HepG2 (cell line): ENCODE data around the gene TYROBP. TPM values are rescaled to one million over a fixed set of nuclear protein-coding genes. Genes with fewer than 3 reads are reported as not detected.

Experiments used
- ATAC-seq: fragments of 200-7000 bp; cut with Tn5 transposase; 3 replicates; pipeline ENCODE4 v1.9.1; 2020; ENCODE audit warnings: mild to moderate bottlenecking, moderate library complexity
- BruUV-seq: library from RNA; stranded (reverse); fragments of 400-500 nt; replicated peaks from 2 replicates; lab custom pipeline; 2021; lab: Mats Ljungman, UMichigan
- CTCF ChIA-PET: fragments of 300-600 bp; formaldehyde crosslinking; extraction: SDS; loops from one replicate; lab custom pipeline; 2021; ENCODE audit warnings: low total read pairs, inconsistent platforms, low intra/inter-chr PET ratio; lab: Yijun Ruan, JAX
- POLR2A ChIA-PET: fragments of 350-600 bp; sonication (Branson Sonifier 250); formaldehyde crosslinking; loops from one replicate; lab custom pipeline; 2020; ENCODE audit warnings: antibody characterized with exemption, inconsistent platforms; lab: Yijun Ruan, JAX
- DNase-seq: peaks from one replicate; pipeline ENCODE4 v3.0.0-alpha.2; 2015; ENCODE audit warnings: low spot score
- FAIRE-seq: peaks from 3 replicates; lab custom pipeline; 2011; peaks lifted over from hg19 to GRCh38; lab: Jason Lieb, UNC
- H2AFZ ChIP-seq: one replicate; pipeline ENCODE4 v1.6.1; 2011; ENCODE audit warnings: low read length, inconsistent platforms
- H3K27ac ChIP-seq: fragments of 300-600 bp; 3 replicates; pipeline ENCODE4 v1.8.0; 2011; ENCODE audit warnings: mixed run types, mild to moderate bottlenecking, mixed read lengths, low read length, inconsistent platforms; ENCODE audit not compliant: insufficient read depth; ENCODE audit errors: extremely low read length
- H3K27me3 ChIP-seq, 2 experiments: fragments of 200-600 bp in 1 of 2; 2 replicates in 1 of 2; 3 replicates in 1 of 2; pipeline versions ENCODE4 v1.6.0 to v1.8.0; 2011; ENCODE audit warnings: low read length in 2 of 2, mild to moderate bottlenecking in 2 of 2, moderate library complexity in 2 of 2, inconsistent platforms in 1 of 2; ENCODE audit not compliant: insufficient read depth in 2 of 2, control insufficient read depth in 1 of 2
- H3K36me3 ChIP-seq, 2 experiments: fragments of 200-600 bp in 1 of 2; replicated peaks in 1 of 2; 2 replicates in 1 of 2; 3 replicates in 1 of 2; pipeline versions ENCODE4 v1.5.1 to v1.8.0; 2011; ENCODE audit warnings: low read length in 2 of 2, inconsistent platforms in 1 of 2; ENCODE audit not compliant: insufficient read depth in 2 of 2, control insufficient read depth in 1 of 2
- H3K4me1 ChIP-seq: 2 replicates; pipeline ENCODE4 v1.5.1; 2012; ENCODE audit warnings: low read length, inconsistent platforms; ENCODE audit not compliant: insufficient read depth
- H3K4me2 ChIP-seq: 2 replicates; pipeline ENCODE4 v1.6.0; 2011; ENCODE audit warnings: low read depth, low read length, inconsistent platforms
- H3K4me3 ChIP-seq, 3 experiments: fragments of 200-600 bp in 1 of 3; sonication (generic), shearing (Covaris generic) in 1 of 3; replicated peaks in 1 of 3; 2 replicates each; pipeline ENCODE4 v1.5.1; 2011 to 2016; ENCODE audit warnings: low read length in 3 of 3, inconsistent platforms in 2 of 3, low read depth in 2 of 3, mild to moderate bottlenecking in 2 of 3, control low read depth in 1 of 3, mixed read lengths in 1 of 3; ENCODE audit not compliant: insufficient read depth in 1 of 3
- H3K79me2 ChIP-seq: one replicate; pipeline ENCODE4 v1.6.1; 2011; ENCODE audit warnings: low read length, inconsistent platforms; ENCODE audit not compliant: insufficient read depth
- H3K9ac ChIP-seq: 2 replicates; pipeline ENCODE4 v1.6.0; 2011; ENCODE audit warnings: mild to moderate bottlenecking, low read depth, low read length, inconsistent platforms; ENCODE audit not compliant: insufficient read depth
- H3K9me3 ChIP-seq: 2 replicates; pipeline ENCODE4 v1.5.1; 2012; ENCODE audit warnings: mild to moderate bottlenecking, low read length
- H4K20me1 ChIP-seq: 2 replicates; pipeline ENCODE4 v1.6.0; 2011; ENCODE audit warnings: inconsistent platforms, mild to moderate bottlenecking, low read length, moderate library complexity; ENCODE audit not compliant: insufficient read depth
- CCDC6 ChIP-seq: sonication (generic); formaldehyde crosslinking; IDR thresholded peaks from 2 replicates; pipeline ENCODE4 v1.8.1; 2022; ENCODE audit warnings: mild to moderate bottlenecking, missing genetic modification reagents, moderate library complexity
- FOXK2 ChIP-seq: fragments of 450-650 bp; IDR thresholded peaks from 2 replicates; pipeline ENCODE4 v1.6.1; 2016
- HOXA7 ChIP-seq: sonication (generic); formaldehyde crosslinking; IDR thresholded peaks from 2 replicates; pipeline ENCODE4 v1.8.1; 2022; ENCODE audit warnings: mild to moderate bottlenecking, missing genetic modification reagents, moderate library complexity
- NCOR1 ChIP-seq: fragments of 200-600 bp; sonication (generic); IDR thresholded peaks from 2 replicates; pipeline ENCODE4 v1.7.0; 2017; ENCODE audit warnings: antibody characterized with exemption, low read length, borderline replicate concordance
- ZBTB7B ChIP-seq: sonication (generic); formaldehyde crosslinking; IDR thresholded peaks from 2 replicates; pipeline ENCODE4 v1.4.0; 2020; ENCODE audit warnings: missing genetic modification reagents
- ZNF33B ChIP-seq: sonication (generic); formaldehyde crosslinking; IDR thresholded peaks from 2 replicates; pipeline ENCODE4 v1.5.1; 2020; ENCODE audit warnings: mild to moderate bottlenecking, missing genetic modification reagents
- ZNF605 ChIP-seq: sonication (generic); formaldehyde crosslinking; IDR thresholded peaks from 2 replicates; pipeline ENCODE4 v1.8.0; 2022; ENCODE audit warnings: mild to moderate bottlenecking, missing genetic modification reagents
- ZNF614 ChIP-seq: IDR thresholded peaks from 2 replicates; pipeline ENCODE4 v1.6.1; 2018; ENCODE audit warnings: missing biosample characterization, missing genetic modification reagents, inconsistent platforms, borderline replicate concordance
- ZNF709 ChIP-seq: sonication (generic); formaldehyde crosslinking; IDR thresholded peaks from 2 replicates; pipeline ENCODE4 v1.5.0; 2020; ENCODE audit warnings: mild to moderate bottlenecking, missing genetic modification reagents
- WGBS: methylation state at CpG from one replicate; pipeline ENCODE4 v1.1.6; 2017; ENCODE audit warnings: low lambda C conversion rate; 5-methylcytosine and 5-hydroxymethylcytosine counted together
- in situ Hi-C: cut with HindIII; loops from 2 replicates; pipeline ENCODE4 v1.10.0; 2017; ENCODE audit warnings: low pct_unique_long_range_greater_than_20kb; ENCODE audit not compliant: extremely low pct_ligation_motif_present
- intact Hi-C: fragments of 100-400 bp; cut with micrococcal nuclease; formaldehyde crosslinking; loops from one replicate; pipeline ENCODE4 v1.10.0; 2022; ENCODE audit not compliant: unreplicated experiment
- polyA plus RNA-seq, 8 experiments: library from polyadenylated mRNA; depleted of rRNA in 3 of 8; stranded (reverse) in 7 of 8; unstranded in 1 of 8; fragments of >200 nt; fragmentation: Illumina TruSeq in 4 of 8; extraction: Trizol in 4 of 8; gene quantifications; 2 replicates each; pipeline versions ENCODE4 v1.2.1 to v1.2.3, GENCODE V29; 2011 to 2016; ENCODE audit warnings: low read depth in 4 of 8, missing spikeins in 1 of 8, mixed read lengths in 1 of 8; ENCODE audit not compliant: insufficient read depth in 1 of 8
- total RNA-seq, 5 experiments: library from RNA; depleted of rRNA; stranded (reverse); fragments of >200 nt; fragmentation: Illumina TruSeq; extraction: Trizol; gene quantifications; 2 replicates each; pipeline ENCODE4 v1.2.3, GENCODE V29; 2016; ENCODE audit warnings: low read depth in 1 of 5
- TF ChIP-seq, protein P1 (sequence below): sonication (generic); formaldehyde crosslinking; IDR thresholded peaks from 2 replicates; pipeline ENCODE4 v1.5.1; 2020; ENCODE audit warnings: missing genetic modification reagents, mild to moderate bottlenecking, borderline replicate concordance
- TF ChIP-seq, protein P2 (sequence below): sonication (generic); formaldehyde crosslinking; IDR thresholded peaks from 2 replicates; pipeline ENCODE4 v1.4.0; 2020; ENCODE audit warnings: mild to moderate bottlenecking, missing genetic modification reagents
- TF ChIP-seq, protein P3 (sequence below): sonication (generic); formaldehyde crosslinking; IDR thresholded peaks from 2 replicates; pipeline ENCODE4 v1.4.0; 2020; ENCODE audit warnings: missing genetic modification reagents, borderline replicate concordance
- TF ChIP-seq, protein P4 (sequence below): sonication (generic); formaldehyde crosslinking; IDR thresholded peaks from 2 replicates; pipeline ENCODE4 v1.4.0; 2020; ENCODE audit warnings: missing genetic modification reagents
- TF ChIP-seq, protein P5 (sequence below): sonication (generic); formaldehyde crosslinking; conservative IDR thresholded peaks from 2 replicates; pipeline ENCODE4 v1.5.0; 2020; ENCODE audit warnings: missing genetic modification reagents

Gene TYROBP
- total and polyA plus RNA-seq, 2 of the 13 experiments (the other 11 are each of a cell fraction or from before 2014, with no cell fraction given) = not detected

DNA sequence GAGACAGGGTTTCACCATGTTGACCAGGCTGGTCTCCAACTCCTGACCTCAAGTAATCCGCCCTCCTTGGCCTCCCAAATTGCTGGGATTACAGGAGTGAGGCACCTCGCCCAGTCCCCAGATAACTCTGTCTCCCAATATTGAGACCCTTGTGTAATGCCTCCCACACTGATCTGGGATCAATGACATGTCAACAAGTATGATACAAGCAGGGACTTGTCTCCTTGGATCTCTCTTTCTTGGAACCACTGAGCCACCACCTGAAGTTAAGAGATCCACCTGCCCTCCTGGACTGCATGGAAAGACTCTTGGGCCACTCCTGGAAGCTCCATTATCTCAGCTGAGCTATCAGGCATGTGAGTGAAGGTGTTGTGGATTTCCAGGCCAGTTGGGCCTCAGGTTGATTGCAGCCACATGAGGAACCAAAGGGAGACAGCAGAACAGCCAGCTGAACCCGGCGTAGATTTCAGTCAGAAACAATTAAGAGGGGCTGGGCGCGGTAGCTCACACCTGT lies 22.8 kb downstream of the TYROBP start:
- BruUV-seq = no TSS peak
- POLR2A ChIA-PET = no interaction called here
- Histone ChIP-seq H3K4me2 (no peak overlapping the region), H2AFZ (no peak overlapping the region), H4K20me1 (no peaks in the 10 kb centered on the region), H3K27ac (no peak overlapping the region), H3K9me3 (no peaks in the 10 kb centered on the region), H3K9ac (no peak overlapping the region), H3K4me3 (no peak overlapping the region), H3K79me2 (no peaks in the 10 kb centered on the region), H3K36me3 (peaks cover 4 to 14% of the 10 kb centered on the region in 2 experiments; a peak in 3 of 5 replicates), H3K4me1 (no peaks in the 10 kb centered on the region), H3K27me3 (no peaks in the 10 kb centered on the region)
- CTCF ChIA-PET = no interaction called here
- in situ Hi-C loops (loop anchor here (10.0 kb wide), 1 partner anchor 50 kb away; the partner anchor contains the start of gene LRFN3), intact Hi-C loops (no loop called here)
- FAIRE-seq (no peak), ATAC-seq (no peak), DNase-seq (no peak)
- 85% methylated on average over 6 of the region's 6 CpGs for WGBS
- TF ChIP-seq, protein P1, sequence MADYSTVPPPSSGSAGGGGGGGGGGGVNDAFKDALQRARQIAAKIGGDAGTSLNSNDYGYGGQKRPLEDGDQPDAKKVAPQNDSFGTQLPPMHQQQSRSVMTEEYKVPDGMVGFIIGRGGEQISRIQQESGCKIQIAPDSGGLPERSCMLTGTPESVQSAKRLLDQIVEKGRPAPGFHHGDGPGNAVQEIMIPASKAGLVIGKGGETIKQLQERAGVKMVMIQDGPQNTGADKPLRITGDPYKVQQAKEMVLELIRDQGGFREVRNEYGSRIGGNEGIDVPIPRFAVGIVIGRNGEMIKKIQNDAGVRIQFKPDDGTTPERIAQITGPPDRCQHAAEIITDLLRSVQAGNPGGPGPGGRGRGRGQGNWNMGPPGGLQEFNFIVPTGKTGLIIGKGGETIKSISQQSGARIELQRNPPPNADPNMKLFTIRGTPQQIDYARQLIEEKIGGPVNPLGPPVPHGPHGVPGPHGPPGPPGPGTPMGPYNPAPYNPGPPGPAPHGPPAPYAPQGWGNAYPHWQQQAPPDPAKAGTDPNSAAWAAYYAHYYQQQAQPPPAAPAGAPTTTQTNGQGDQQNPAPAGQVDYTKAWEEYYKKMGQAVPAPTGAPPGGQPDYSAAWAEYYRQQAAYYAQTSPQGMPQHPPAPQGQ (CRISPR knock-in tag) = no peak
- TF ChIP-seq FOXK2 = no peak
- TF ChIP-seq, protein P2, sequence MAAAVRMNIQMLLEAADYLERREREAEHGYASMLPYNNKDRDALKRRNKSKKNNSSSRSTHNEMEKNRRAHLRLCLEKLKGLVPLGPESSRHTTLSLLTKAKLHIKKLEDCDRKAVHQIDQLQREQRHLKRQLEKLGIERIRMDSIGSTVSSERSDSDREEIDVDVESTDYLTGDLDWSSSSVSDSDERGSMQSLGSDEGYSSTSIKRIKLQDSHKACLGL (CRISPR knock-in tag) = no peak
- no peak for TF ChIP-seq ZNF605 (CRISPR knock-in tag)
- TF ChIP-seq NCOR1 = no peak
- TF ChIP-seq, protein P3, sequence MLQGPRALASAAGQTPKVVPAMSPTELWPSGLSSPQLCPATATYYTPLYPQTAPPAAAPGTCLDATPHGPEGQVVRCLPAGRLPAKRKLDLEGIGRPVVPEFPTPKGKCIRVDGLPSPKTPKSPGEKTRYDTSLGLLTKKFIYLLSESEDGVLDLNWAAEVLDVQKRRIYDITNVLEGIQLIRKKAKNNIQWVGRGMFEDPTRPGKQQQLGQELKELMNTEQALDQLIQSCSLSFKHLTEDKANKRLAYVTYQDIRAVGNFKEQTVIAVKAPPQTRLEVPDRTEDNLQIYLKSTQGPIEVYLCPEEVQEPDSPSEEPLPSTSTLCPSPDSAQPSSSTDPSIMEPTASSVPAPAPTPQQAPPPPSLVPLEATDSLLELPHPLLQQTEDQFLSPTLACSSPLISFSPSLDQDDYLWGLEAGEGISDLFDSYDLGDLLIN (CRISPR knock-in tag) = no peak
- TF ChIP-seq ZNF614 (CRISPR knock-in tag) = no peak
- TF ChIP-seq, protein P4, sequence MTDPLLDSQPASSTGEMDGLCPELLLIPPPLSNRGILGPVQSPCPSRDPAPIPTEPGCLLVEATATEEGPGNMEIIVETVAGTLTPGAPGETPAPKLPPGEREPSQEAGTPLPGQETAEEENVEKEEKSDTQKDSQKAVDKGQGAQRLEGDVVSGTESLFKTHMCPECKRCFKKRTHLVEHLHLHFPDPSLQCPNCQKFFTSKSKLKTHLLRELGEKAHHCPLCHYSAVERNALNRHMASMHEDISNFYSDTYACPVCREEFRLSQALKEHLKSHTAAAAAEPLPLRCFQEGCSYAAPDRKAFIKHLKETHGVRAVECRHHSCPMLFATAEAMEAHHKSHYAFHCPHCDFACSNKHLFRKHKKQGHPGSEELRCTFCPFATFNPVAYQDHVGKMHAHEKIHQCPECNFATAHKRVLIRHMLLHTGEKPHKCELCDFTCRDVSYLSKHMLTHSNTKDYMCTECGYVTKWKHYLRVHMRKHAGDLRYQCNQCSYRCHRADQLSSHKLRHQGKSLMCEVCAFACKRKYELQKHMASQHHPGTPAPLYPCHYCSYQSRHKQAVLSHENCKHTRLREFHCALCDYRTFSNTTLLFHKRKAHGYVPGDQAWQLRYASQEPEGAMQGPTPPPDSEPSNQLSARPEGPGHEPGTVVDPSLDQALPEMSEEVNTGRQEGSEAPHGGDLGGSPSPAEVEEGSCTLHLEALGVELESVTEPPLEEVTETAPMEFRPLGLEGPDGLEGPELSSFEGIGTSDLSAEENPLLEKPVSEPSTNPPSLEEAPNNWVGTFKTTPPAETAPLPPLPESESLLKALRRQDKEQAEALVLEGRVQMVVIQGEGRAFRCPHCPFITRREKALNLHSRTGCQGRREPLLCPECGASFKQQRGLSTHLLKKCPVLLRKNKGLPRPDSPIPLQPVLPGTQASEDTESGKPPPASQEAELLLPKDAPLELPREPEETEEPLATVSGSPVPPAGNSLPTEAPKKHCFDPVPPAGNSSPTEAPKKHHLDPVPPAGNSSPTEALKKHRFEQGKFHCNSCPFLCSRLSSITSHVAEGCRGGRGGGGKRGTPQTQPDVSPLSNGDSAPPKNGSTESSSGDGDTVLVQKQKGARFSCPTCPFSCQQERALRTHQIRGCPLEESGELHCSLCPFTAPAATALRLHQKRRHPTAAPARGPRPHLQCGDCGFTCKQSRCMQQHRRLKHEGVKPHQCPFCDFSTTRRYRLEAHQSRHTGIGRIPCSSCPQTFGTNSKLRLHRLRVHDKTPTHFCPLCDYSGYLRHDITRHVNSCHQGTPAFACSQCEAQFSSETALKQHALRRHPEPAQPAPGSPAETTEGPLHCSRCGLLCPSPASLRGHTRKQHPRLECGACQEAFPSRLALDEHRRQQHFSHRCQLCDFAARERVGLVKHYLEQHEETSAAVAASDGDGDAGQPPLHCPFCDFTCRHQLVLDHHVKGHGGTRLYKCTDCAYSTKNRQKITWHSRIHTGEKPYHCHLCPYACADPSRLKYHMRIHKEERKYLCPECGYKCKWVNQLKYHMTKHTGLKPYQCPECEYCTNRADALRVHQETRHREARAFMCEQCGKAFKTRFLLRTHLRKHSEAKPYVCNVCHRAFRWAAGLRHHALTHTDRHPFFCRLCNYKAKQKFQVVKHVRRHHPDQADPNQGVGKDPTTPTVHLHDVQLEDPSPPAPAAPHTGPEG (CRISPR knock-in tag) = no peak
- no peak for TF ChIP-seq HOXA7 (CRISPR knock-in tag)
- TF ChIP-seq, protein P5, sequence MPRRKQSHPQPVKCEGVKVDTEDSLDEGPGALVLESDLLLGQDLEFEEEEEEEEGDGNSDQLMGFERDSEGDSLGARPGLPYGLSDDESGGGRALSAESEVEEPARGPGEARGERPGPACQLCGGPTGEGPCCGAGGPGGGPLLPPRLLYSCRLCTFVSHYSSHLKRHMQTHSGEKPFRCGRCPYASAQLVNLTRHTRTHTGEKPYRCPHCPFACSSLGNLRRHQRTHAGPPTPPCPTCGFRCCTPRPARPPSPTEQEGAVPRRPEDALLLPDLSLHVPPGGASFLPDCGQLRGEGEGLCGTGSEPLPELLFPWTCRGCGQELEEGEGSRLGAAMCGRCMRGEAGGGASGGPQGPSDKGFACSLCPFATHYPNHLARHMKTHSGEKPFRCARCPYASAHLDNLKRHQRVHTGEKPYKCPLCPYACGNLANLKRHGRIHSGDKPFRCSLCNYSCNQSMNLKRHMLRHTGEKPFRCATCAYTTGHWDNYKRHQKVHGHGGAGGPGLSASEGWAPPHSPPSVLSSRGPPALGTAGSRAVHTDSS (CRISPR knock-in tag) = no peak
- no peak for TF ChIP-seq CCDC6
- TF ChIP-seq ZNF709 = no peak
- TF ChIP-seq ZNF33B (CRISPR knock-in tag) = no peak
- TF ChIP-seq ZBTB7B (CRISPR knock-in tag) = no peak
